Epithelial cell of esophagus (primary cell): ENCODE measurements around the gene FOXO6.

Source experiments
- DNase-seq: peaks from one replicate; pipeline ENCODE4 v3.0.0; 2010; ENCODE audit warnings: low read depth
- H3K4me3 ChIP-seq: 2 replicates; pipeline ENCODE4 v1.5.1; 2011; ENCODE audit warnings: mild to moderate bottlenecking, low read length, control low read depth
- TF ChIP-seq, protein P1 (sequence below): IDR thresholded peaks from 2 replicates; pipeline ENCODE4 v1.5.1; 2011; ENCODE audit warnings: low read depth, mild to moderate bottlenecking, low read length, control low read depth, inconsistent platforms; ENCODE audit not compliant: insufficient read depth; ENCODE audit errors: missing control alignments

FOXO6 gene

GRCh38 chr1:41340655-41341364 lies 20.4 kb upstream of the FOXO6 start:
- DNase-seq: no peak
- TF ChIP-seq, protein P1, sequence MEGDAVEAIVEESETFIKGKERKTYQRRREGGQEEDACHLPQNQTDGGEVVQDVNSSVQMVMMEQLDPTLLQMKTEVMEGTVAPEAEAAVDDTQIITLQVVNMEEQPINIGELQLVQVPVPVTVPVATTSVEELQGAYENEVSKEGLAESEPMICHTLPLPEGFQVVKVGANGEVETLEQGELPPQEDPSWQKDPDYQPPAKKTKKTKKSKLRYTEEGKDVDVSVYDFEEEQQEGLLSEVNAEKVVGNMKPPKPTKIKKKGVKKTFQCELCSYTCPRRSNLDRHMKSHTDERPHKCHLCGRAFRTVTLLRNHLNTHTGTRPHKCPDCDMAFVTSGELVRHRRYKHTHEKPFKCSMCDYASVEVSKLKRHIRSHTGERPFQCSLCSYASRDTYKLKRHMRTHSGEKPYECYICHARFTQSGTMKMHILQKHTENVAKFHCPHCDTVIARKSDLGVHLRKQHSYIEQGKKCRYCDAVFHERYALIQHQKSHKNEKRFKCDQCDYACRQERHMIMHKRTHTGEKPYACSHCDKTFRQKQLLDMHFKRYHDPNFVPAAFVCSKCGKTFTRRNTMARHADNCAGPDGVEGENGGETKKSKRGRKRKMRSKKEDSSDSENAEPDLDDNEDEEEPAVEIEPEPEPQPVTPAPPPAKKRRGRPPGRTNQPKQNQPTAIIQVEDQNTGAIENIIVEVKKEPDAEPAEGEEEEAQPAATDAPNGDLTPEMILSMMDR: no peak

DNA sequence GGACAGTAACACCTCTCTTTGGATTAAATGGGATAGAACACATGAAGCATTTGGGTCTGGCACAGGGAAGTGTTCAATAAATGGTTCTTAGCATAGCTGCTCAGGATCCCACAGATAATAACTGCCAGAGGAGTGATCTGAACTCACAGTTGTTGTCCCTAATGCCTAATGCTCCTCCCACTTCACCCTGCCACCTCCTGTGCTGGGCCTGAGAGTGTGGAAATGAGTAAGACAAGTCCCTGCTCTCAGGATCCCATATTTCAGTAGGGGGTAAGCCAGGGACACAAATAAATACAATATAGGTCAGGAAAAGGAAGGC lies 19.9 kb upstream of the FOXO6 start:
- DNase-seq: no peak
- no peak overlapping the region for H3K4me3 ChIP-seq
- TF ChIP-seq, protein P1: no peak

More at GRCh38 chr1:41340655-41341364, 20.4 kb upstream of the FOXO6 start:
- no peak overlapping the region for H3K4me3 ChIP-seq

- TF ChIP-seq, protein P1: no peak
- DNase-seq: peak; percentile 86
- H3K4me3 ChIP-seq: no peak overlapping the region
Measured at GRCh38 chr1:41341772-41342562, 19.3 kb upstream of the FOXO6 start.

DNA sequence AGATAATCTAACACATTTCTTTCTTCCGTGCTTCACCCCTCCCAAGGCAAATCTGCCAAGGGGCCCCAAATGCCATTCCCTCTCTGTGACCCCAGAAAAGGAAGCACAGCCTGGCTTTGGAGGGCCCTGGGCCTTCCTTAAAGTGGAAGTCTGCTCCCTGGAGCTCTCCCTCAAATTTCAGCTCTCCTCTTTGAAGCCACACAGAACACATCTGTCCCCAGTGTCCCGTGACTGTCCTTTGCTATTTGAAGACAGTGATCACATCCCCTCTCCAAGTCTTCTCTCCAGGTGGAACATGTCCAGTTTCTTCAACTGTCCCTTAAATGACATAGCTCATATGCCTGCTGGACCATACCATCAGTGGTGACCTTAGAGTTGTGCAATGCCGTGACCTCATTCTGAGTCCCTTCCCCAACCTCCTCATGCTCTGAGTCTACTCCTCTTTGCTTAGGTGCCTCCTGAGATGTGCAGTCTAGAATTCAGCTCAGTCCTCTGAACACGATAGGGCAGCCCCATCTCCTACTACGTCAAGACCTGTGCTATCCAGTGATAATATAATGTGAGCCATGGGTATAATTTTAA lies 18.4 kb upstream of the FOXO6 start:
- TF ChIP-seq, protein P1: no peak
- no peak overlapping the region for H3K4me3 ChIP-seq
- no peak for DNase-seq

GRCh38 chr1:41343790-41344699 lies 17.2 kb upstream of the FOXO6 start:
- DNase-seq: peak; percentile 39
- H3K4me3 ChIP-seq: no peak overlapping the region
- TF ChIP-seq, protein P1: no peak

DNA sequence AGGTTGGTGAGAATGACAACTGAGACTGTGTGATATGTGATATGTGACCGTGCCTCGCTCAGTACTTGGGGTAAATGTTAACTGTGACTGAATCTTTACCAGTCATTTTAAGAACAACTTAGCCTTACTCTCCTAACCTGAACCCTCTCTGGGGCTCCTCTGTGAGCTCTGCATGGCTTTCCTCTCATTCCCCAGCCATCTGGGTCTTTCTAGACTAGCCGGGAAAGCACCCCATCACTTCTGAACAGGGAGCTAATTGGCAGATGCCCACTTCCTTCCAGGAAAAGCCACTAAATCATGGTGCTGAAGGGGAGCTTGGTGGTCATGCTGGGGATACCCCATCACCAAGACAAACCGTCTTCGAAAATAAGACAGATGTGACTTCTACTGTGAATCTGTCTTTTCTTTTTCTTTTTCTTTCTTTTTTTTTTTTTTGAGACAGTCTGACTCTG lies 16.5 kb upstream of the FOXO6 start:
- DNase-seq: no peak
- TF ChIP-seq, protein P1: no peak
- no peak overlapping the region for H3K4me3 ChIP-seq
